Measurements from ENCODE around the gene NTRK3.

NTRK3 gene

GRCh38 chr15:87940768-87941167, 315.8 kb downstream of the NTRK3 start:
- DNase-seq (ENCODE audit: low read depth) = no peak

- DNase-seq (ENCODE audit: low read depth) = no peak
Measured at GRCh38 chr15:87939848-87940457, 316.6 kb downstream of the NTRK3 start.

DNA sequence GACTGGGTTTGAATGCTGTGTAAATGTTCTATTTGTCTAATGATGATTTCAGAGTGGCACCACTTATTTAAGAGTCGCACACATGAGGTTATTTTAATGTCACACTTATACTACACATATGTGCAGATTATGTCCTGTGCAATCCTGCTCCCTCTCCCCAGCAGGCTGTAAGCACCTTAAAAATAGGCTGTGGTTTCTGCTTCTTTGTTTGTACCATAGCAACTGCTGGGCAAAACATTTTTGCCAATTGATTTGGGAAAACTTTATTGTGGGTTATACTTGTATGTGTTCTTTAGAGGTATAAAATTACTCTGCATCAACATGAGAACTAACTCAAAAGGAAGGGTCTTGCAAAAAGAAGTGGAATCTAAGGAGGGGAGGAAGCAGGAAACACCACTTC, 318.5 kb downstream of the NTRK3 start:
- no peak for DNase-seq (ENCODE audit: low read depth)

DNA sequence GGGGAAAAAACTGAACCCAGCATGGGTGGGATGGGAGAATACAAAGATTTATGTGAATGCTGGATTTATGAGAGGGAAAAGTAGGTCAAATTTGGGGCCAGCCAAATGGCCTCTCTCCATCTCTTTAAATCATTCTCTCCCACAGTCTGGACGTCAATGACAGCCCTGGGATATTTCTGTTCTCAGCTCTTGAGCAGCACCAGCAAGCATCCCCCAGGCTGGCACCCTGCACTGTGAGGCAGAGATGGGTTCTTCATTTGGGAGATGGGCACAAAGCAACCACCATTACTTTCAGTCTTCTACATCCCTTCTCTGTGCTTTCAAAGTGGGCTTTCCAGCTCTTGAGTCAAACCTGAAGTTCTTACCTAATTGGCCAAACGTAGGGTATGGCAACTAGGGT, 321.0 kb downstream of the NTRK3 start:
- DNase-seq (ENCODE audit: low read depth) = no peak

DNA sequence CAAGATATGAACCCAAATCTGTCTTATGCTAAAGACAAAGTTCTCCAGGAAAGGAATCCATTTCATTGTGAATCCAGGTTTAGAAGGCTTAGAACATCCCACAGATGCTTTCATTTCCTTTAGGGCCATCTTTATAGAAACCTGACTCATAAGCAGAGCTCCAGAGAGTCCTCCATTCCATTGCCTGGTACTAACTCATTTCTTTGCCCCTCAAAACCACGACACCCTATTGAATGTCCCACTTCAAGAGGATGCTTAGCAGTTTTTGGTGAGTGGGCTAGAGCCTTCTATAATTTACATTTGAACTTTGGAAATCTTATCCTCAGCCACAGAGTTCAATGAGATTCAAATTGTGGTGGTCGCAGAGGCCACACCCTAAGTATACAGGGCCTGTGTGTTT, 325.0 kb downstream of the NTRK3 start:
- DNase-seq (ENCODE audit: low read depth) = no peak

- no peak for DNase-seq (ENCODE audit: low read depth)
Measured at GRCh38 chr15:87930457-87930856, 326.1 kb downstream of the NTRK3 start.

GRCh38 chr15:87929841-87930240, 326.7 kb downstream of the NTRK3 start:
- DNase-seq (ENCODE audit: low read depth) = no peak

DNA sequence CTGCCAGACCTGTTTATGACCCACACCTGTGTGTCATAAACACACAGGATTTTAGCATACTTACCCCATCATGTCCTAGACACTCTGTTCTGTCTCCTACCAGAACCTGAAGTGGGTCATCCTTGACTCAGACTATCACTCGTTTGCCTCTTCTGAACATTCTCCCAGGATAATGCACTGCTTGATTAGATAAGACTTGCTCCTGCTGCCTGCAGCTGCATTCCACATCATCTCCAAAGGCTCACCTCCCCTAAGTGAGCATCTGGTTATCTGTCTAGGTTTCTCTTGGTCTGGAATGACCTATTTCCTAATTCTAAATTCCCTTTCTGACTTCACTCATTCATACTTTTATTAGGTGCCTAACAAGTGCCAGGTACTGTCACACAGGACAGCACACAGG, 332.1 kb downstream of the NTRK3 start:
- DNase-seq (ENCODE audit: low read depth) = no peak

- no peak for DNase-seq (ENCODE audit: low read depth)
Measured at GRCh38 chr15:87919064-87919463, 337.5 kb downstream of the NTRK3 start.

GRCh38 chr15:87917480-87917879, 339.1 kb downstream of the NTRK3 start:
- DNase-seq (ENCODE audit: low read depth) = no peak

DNA sequence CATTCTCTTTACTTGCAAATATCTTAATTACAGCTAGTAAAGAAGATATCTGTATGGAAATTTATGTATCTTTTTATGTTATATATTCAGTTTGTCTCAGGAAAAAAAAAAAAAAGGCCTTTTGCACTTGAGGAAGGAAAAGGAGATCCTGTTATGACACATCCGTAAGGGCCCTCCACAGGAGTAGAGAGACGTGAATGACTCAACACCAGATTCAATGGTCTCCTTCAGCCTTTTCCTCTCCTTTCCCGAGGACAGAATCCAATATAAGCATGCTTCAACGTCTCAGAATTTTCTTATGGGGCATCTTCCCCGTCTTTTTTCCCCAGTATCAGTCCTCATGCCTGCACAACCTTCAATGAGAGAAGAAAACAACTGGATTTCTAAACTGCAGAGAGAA, 340.3 kb downstream of the NTRK3 start:
- no peak for DNase-seq (ENCODE audit: low read depth)

GRCh38 chr15:87910301-87910700, 346.2 kb downstream of the NTRK3 start:
- no peak for DNase-seq (ENCODE audit: low read depth)

DNA sequence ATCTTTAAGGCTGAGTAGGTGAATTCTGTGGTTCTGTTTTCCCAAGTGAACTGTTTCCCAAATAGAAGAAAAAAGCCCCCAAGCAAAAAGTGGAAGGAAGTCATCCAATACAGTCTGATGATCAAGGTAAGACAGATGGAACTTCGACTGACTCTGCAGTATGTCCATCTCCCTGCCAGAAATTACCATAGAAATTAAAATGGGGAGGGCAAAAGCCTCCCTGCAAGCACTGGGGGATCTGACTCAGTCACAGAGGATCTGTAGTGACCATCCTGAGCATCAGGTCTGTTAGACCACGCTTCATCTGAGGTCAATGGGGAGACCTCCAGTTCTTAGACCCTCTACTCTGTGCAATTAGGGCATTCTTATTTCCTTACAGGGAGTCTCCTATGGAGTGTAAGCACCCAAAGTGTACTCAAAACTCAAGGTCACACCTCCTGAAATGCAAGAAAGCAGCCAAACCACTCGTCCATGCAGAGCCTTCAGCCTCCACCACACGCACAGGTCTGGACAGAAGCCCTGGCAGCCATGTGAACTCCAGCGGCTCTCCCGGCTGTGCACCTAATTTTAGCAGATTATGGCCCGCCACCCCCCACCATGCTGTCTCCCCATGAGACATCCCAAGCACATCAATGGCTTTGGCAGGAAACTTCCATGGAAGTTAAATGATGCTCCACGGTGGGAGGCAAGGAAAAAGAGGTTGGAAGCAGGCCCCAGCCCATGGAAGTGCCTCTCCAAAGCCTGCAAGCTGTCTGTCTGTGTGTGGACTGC, 348.7 kb downstream of the NTRK3 start:
- no peak for DNase-seq (ENCODE audit: low read depth)

DNA sequence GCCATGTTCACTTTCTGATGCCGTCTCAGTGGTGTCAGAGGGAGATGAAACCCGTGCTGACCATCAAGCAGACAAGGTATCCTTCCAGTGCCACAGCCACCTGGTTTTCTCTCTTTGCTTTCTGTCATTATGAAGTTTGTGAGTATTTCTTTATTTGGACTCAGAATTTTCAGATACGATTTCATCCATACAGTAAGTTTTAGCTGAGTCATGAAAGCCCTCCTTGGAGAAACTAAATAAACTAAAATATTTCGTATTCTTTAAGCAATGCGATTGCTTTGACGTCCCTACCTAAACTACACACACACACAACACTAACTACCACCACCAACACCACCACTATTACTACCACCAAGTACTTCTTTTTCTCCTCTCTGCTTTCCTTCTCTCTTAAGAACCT, 350.1 kb downstream of the NTRK3 start:
- DNase-seq (ENCODE audit: low read depth) = no peak

- no peak for DNase-seq (ENCODE audit: low read depth)
Measured at GRCh38 chr15:87902772-87903426, 353.6 kb downstream of the NTRK3 start.

DNA sequence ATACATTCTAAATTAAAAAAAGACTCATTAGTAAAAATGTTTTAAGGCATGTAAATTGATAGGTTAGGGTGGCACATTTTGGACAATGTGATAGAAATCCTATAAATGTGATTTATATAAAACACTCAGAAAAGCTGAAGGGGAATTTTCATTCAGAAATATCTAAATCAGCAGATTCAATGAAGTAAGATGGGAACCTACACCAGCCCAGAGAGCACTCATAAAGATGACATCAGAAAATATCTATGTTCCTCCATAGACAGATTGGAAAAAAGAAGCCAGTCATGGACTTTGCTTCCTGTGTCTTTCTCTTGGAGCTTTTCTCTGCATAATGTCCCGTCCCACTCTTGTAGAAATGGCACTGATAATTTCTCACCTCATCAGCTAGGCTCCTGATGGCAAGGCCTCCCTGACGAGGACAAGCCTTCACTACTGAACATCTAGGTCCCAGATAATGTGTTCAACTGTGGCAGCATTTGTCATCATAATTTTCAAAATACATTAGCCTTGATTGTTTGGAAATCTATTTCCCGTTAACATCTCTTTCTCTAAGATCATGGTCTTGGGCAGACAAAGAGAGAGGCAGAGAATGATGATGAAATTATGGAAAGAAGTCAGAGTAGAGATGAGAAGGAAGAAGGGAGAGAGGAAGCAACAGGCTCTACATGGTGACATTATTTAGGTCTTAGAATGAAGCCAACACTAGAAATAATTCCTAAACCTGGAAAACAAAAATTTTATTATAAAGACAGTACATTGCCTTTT, 354.4 kb downstream of the NTRK3 start:
- no peak for DNase-seq (ENCODE audit: low read depth)

DNA sequence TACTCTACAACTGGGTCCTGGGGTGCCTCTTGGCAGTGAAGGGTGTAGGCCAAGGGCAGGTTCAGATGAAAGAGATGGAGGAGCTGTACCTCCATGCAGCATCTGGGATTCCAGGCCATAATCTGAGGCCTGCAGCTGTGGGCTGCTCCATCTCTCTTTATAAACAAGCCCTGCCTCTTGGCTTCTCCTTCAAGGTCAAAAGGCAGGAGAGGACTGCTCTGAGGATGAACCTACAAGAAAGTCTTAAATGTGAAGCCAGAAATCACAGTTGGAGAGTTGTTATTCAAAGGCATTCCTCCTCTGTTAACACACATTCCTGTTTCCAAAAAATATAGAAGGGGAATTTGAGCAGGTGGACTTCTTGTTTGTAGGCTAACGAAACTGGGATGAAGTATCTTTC, 355.5 kb downstream of the NTRK3 start:
- DNase-seq (ENCODE audit: low read depth) = no peak

DNA sequence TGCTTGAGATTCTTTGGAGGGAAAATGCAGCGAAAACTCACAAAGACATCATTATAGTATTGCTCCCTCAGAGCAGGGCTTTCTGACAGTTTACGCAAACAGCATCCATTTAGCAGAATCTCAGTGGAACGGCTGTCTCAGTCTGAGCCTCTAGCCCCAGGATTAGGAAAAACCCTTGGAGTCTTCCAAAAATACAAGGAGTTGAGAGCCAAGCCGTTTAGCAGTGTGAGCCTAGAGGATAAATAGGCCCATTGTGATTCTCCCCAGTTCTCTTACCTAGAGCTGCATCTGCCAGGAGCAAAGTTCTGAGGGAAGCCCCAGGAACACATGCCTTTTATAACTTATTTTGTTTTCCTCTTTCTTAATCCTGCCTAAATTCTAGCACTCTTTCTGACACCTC, 359.6 kb downstream of the NTRK3 start:
- DNase-seq (ENCODE audit: low read depth) = no peak

DNA sequence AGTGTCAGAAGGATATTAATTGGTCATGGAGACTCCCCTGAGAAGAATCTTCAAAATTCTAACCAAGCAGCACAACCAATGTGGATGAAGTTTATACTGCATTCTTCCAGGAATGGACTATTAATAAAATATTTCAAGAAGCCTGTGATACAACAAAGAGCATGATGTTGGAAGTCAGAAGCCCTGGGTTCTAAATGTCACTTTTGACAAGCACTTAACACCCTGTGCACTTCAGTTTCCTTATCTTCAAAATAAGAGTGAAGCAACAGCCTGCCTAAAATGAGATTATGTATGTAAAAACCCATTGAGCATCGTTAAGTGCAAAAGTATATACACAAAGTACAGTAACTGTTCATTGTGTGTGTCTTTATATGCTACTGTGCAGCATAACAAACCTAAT, 369.4 kb downstream of the NTRK3 start:
- DNase-seq (ENCODE audit: low read depth) = no peak

DNA sequence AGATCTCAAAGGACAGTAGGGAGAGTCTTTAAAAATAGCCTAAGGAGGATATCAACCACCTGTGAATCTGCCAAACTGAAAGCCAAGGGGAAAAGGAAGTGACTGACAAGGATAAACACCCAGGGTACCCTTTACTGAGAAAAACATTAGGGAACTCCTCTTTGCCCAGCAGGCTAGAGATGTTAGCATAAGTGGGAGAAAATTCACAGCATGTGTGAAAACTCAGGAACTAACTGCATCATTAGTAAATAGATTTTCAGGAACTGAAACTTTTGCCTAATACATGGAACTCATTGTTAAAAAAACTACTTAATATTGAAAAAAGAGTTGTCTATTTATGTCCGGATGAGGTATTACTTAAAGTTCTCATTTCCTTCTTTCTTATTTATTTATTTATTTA, 375.5 kb downstream of the NTRK3 start:
- DNase-seq (ENCODE audit: low read depth) = no peak

DNA sequence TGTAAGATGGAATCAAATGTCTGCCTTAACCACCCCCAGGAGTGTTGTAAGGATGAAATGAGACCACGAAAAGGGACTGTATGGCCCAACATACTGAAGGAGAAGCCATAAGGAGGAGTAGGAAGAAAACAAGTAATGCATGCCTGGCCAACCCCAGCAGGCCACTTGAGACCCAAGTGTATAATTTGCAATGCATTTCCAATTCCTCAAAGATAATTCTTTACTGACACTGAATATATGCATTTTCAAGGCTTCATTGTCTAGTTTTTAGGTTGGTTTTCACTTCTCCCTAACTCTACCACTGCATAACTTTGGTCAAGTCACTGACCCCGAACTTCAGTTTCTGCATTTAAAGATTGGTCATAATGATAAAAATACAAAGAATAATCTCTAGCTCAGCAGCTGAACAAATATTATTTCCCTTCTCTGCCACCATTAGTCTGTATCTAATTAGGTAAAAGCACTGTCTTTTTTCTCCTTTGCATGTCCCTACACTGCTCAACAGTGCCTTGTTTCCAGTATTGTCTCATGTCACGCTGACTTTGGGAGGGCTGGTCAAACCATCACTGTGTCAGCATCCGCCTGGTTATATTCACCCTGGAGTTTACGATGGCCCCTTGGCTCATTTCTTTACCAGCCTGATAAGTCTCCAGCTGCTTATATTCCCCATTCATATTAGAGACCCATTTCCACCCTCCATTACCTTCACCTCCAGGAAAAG, 378.6 kb downstream of the NTRK3 start:
- DNase-seq (ENCODE audit: low read depth) = no peak

All from activated T-helper 1 cell treated with Interleukin-2 at 50 U/mL for 16 hours (primary cell).